Spinal cord (tissue), 10 donors: ENCODE data around the gene DLX4. TPM values are rescaled to one million over a fixed set of nuclear protein-coding genes. Genes with fewer than 3 reads are reported as not detected.

Experiments
- DNase-seq, 6 donors: peaks; one replicate each; pipeline versions ENCODE4 v3.0.0 to v3.0.0-alpha.2; 2013 to 2015; ENCODE audit warnings: low spot score in 6 of 6, low read depth in 4 of 6
- H3K27ac ChIP-seq: one replicate; pipeline ENCODE4 v1.5.1; 2013; ENCODE audit warnings: low read depth, low read length, control low read depth
- H3K27me3 ChIP-seq: one replicate; pipeline ENCODE4 v1.6.1; 2013; ENCODE audit warnings: low read length; ENCODE audit not compliant: control insufficient read depth, insufficient read depth
- H3K36me3 ChIP-seq: one replicate; pipeline ENCODE4 v1.6.1; 2013; ENCODE audit warnings: low read length; ENCODE audit not compliant: control insufficient read depth, insufficient read depth
- H3K4me1 ChIP-seq: one replicate; pipeline ENCODE4 v1.6.1; 2013; ENCODE audit warnings: low read length; ENCODE audit not compliant: control insufficient read depth, insufficient read depth
- H3K4me3 ChIP-seq: one replicate; pipeline ENCODE4 v1.5.1; 2013; ENCODE audit warnings: low read depth, low read length, control low read depth
- H3K9me3 ChIP-seq: one replicate; pipeline ENCODE4 v1.6.1; 2013; ENCODE audit warnings: low read length; ENCODE audit not compliant: control insufficient read depth, insufficient read depth
- WGBS: methylation state at CpG from one replicate; pipeline ENCODE4 v1.1.5; 2013; ENCODE audit warnings: missing lambda C conversion rate; ENCODE audit not compliant: insufficient coverage; 5-methylcytosine and 5-hydroxymethylcytosine counted together
- polyA plus RNA-seq, 2 donors: library from polyadenylated mRNA; unstranded; fragments of 120-200 nt; gene quantifications; one replicate each; pipeline ENCODE4 v1.2.1, GENCODE V29; 2013; ENCODE audit not compliant: insufficient read length in 2 of 2
- total RNA-seq, 2 donors: library from RNA; depleted of rRNA in 1 of 2; stranded (reverse); fragments of 120-200 nt in 1 of 2; fragments of >200 nt in 1 of 2; gene quantifications; one replicate each; pipeline versions ENCODE4 v1.2.3 to v1.2.4, GENCODE V29; 2013 to 2014
- donor health status: healthy.

The DLX4 gene
- total and polyA plus RNA-seq, 4 donors: 0.42 TPM; not detected in 3

DNA sequence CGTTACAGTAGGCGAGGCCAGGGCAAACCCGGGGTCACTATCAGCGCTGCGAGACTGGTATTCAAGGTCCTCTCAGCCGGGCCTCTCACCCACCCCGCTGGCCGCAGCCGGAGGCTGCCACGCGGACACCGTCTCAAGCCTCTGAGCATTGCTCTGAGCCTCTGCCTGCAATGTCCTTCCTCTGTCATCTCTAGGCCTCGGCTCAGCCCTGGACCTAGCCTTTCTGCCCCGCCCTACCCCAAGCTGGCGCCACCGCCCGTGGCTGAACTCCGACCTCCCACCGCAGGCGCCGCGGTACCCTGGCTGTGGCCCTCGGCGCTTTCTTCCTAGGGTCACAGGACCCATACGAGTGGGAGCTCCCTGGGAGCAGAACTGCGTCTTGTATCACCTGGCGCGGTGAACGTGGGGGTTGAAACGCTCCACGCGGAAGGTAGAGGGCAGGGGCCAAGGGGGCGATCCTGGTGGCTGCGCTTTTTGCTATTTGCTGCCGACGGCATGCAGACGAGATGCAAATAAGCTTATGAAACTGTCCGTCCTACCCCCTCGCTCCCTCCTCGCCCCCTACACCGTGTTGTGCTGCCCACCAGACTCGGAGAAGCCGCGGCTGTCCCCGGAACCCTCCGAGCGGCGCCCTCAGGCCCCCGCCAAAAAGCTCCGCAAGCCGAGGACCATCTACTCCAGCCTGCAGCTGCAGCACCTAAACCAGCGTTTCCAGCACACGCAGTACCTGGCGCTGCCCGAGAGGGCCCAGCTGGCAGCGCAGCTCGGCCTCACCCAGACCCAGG lies 3.7 kb downstream of the DLX4 start:
- 2% methylated on average over 55 of the region's 57 CpGs for WGBS
- Histone ChIP-seq H3K4me1 (peaks cover 39% of the 10 kb centered on the region), H3K4me3 (no peak overlapping the region), H3K27ac (no peak overlapping the region), H3K27me3 (peaks cover 99% of the 10 kb centered on the region), H3K36me3 (no peaks in the 10 kb centered on the region), H3K9me3 (peaks cover 2% of the 10 kb centered on the region)
- no peak for DNase-seq

- Histone ChIP-seq H3K9me3 (peaks cover 2% of the 10 kb centered on the region), H3K36me3 (no peaks in the 10 kb centered on the region), H3K27me3 (peaks cover 99% of the 10 kb centered on the region), H3K4me3 (no peak overlapping the region), H3K4me1 (peaks cover 39% of the 10 kb centered on the region), H3K27ac (no peak overlapping the region)
- no peak for DNase-seq
- 8% methylated on average over 1 of the region's 2 CpGs for WGBS
These were observed 4.3 kb downstream of the DLX4 start for GRCh38 chr17:49973271-49973615.

GRCh38 chr17:49975531-49975930 lies 6.5 kb downstream of the DLX4 start:
- no peak for DNase-seq
- H3K27me3 ChIP-seq: peaks cover 97% of the 10 kb centered on the region
- H3K36me3 ChIP-seq: no peaks in the 10 kb centered on the region

GRCh38 chr17:49976163-49976827 lies 7.3 kb downstream of the DLX4 start:
- WGBS: 20% methylated on average over 3 of the region's 5 CpGs
- DNase-seq: no peak
- Histone ChIP-seq H3K36me3 (no peaks in the 10 kb centered on the region), H3K27me3 (peaks cover 95% of the 10 kb centered on the region), H3K27ac (no peak overlapping the region), H3K4me1 (peaks cover 34% of the 10 kb centered on the region), H3K9me3 (no peaks in the 10 kb centered on the region), H3K4me3 (no peak overlapping the region)

More at GRCh38 chr17:49975531-49975930, 6.5 kb downstream of the DLX4 start:
- Histone ChIP-seq H3K4me1 (peaks cover 35% of the 10 kb centered on the region), H3K27ac (no peak overlapping the region), H3K4me3 (no peak overlapping the region), H3K9me3 (no peaks in the 10 kb centered on the region)
- WGBS: 50% methylated on average over 1 of the region's 7 CpGs

DNA sequence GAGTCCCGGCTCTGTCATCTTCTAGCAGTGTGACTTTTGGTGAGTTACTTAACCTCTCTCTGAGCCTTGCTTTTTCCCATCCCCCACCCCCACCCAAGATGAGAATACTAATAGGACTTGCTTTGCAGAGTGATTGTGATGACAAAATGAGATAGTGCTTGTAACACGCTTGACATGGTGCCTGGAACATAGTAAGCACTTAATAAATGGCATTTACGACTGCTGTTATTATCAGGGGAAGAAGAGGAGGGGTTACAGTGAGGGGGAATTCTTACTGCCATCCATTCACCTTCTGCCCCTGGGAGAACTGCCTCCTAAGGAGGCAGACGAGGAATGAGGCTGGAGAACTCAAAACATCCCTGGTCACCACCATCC lies 7.8 kb downstream of the DLX4 start:
- WGBS: 37% methylated on average over 2 of the region's 4 CpGs
- Histone ChIP-seq H3K27me3 (peaks cover 90% of the 10 kb centered on the region), H3K4me1 (peaks cover 29% of the 10 kb centered on the region), H3K27ac (no peak overlapping the region), H3K36me3 (no peaks in the 10 kb centered on the region), H3K4me3 (no peak overlapping the region), H3K9me3 (no peaks in the 10 kb centered on the region)
- DNase-seq: no peak

DNA sequence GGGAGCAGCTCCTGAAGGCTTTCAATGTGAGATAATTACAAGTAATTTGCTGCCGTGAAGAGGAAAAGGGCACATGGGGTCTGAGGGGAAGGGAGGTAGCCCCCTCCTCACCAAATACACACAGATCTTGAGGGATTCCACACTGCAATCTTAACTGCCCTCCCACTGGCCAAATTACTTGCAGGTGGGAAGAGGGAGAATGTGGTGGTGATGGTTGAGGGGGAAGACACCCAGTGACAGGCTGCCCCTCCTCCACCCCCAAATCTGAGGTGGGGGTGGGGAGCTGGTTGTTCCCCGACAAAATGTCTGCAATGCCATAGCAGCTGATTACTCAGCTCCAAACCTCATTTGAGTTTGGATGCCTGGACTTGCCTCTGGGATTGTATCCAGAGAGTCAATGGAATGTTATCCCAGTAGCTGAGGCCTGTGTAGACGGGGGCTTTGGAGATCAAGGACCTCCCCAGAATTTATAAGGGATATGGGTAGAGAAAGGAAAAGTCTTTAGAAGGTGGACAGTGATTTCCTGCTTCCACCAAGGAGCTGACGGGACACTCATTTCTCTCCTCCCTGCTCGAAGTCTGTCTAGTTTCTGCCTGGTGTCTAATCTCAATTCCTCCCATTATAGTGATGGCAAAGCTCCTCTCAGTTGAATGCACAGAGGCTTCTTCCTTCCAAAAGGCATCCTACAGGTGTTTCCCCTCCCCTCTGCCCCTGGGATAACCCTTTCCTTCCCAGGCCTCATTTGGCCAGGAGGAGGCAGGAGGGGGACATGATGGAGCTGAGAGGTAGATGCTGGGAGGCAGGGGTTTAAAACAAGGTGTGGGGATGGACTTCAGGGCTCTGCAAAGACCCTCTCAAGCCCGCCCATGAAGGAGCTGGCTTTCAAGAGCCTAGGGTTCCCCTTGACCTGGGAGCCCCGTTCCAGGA lies 8.7 kb downstream of the DLX4 start:
- 68% methylated on average over 4 of the region's 7 CpGs for WGBS
- H3K4me1 ChIP-seq: peaks cover 19% of the 10 kb centered on the region
- H3K9me3 ChIP-seq: no peaks in the 10 kb centered on the region
- no peaks in the 10 kb centered on the region for H3K36me3 ChIP-seq
- H3K27me3 ChIP-seq: peaks cover 81% of the 10 kb centered on the region
- no peak for DNase-seq
- no peak overlapping the region for H3K27ac ChIP-seq
- H3K4me3 ChIP-seq: no peak overlapping the region

DNA sequence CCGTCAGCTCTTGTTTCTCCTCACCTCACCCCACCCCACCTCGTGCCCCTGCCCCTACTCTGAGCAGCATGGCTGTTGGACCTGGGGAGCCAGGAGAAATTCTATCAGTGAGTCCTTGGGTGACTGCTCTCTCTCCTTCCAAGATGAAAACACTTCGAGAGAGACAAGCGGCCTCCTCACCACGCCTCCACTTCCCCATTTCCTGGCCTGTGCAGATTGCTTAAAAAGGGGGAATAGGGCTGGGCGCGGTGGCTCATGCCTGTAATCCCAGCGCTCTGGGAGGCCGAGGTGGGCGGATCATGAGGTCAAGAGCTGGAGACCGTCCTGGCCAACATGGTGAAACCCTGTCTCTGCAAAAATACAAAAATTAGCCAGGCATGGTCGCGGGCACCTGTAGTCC lies 9.5 kb downstream of the DLX4 start:
- WGBS: 45% methylated on average over 10 of the region's 13 CpGs
- peaks cover 73% of the 10 kb centered on the region for H3K27me3 ChIP-seq
- H3K4me1 ChIP-seq: peaks cover 15% of the 10 kb centered on the region
- no peak overlapping the region for H3K27ac ChIP-seq
- DNase-seq: no peak
- H3K36me3 ChIP-seq: no peaks in the 10 kb centered on the region
- H3K4me3 ChIP-seq: no peak overlapping the region
- H3K9me3 ChIP-seq: no peaks in the 10 kb centered on the region

DNA sequence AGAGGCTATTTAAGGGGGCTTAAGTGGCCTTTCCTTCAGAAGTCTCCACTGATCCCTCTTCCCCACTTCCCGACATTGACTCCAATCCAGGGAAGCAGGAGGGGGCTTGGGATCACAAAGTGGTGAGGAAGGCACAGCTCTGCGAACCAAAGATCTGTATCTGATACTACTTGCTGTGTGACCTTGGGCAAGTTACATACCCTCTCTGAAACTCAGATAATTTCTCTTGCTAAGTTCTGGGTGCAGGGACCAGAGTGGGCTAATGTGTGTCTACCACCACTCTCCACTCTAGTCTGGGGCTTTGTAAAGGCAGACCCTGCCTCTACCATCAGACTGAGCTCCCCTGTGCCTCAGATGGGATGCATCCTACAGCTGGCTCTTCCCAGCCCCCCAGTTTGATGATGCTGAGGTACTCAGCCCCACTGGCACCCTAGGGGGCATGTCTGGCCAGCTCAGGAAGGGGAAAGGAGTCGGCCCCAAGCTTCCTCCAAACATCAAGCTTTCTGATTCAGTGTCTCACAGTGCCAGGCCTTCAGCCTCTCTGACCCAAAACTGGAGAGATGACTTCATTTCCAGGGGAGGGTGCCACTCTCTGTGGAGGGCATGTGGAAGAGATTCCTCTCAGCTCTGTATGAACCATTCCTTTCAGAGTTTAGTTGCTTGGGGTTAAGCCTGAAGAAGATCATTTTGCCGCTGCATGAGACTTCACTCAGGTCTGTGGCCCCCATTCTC lies 10.9 kb downstream of the DLX4 start:
- H3K27me3 ChIP-seq: peaks cover 62% of the 10 kb centered on the region

GRCh38 chr17:49980703-49981197 lies 11.8 kb downstream of the DLX4 start:
- WGBS: 17% methylated on average over 6 of the region's 7 CpGs
- no peaks in the 10 kb centered on the region for H3K9me3 ChIP-seq
- no peak for DNase-seq
- no peaks in the 10 kb centered on the region for H3K36me3 ChIP-seq
- peaks cover 58% of the 10 kb centered on the region for H3K27me3 ChIP-seq
- H3K4me3 ChIP-seq: no peak overlapping the region
- peaks cover 13% of the 10 kb centered on the region for H3K4me1 ChIP-seq
- no peak overlapping the region for H3K27ac ChIP-seq

More for the DNA sequence above, 10.9 kb downstream of the DLX4 start:
- Histone ChIP-seq H3K36me3 (no peaks in the 10 kb centered on the region), H3K4me3 (no peak overlapping the region), H3K4me1 (peaks cover 15% of the 10 kb centered on the region), H3K9me3 (no peaks in the 10 kb centered on the region), H3K27ac (no peak overlapping the region)
- no peak for DNase-seq
- 80% methylated on average over 2 of the region's 4 CpGs for WGBS
